Left forelimb (tissue), 1 donor: Measurements from ENCODE around the gene GSTM2.
"Not testable (repeated sequence)": the region's sequence is repeated elsewhere in the genome, so short reads cannot be mapped to it uniquely, and the experiment has no call there.

Source experiments
- DNase-seq: peaks from one replicate; pipeline ENCODE4 v3.0.0-alpha.2; 2018; ENCODE audit warnings: low spot score

Gene GSTM2

DNA sequence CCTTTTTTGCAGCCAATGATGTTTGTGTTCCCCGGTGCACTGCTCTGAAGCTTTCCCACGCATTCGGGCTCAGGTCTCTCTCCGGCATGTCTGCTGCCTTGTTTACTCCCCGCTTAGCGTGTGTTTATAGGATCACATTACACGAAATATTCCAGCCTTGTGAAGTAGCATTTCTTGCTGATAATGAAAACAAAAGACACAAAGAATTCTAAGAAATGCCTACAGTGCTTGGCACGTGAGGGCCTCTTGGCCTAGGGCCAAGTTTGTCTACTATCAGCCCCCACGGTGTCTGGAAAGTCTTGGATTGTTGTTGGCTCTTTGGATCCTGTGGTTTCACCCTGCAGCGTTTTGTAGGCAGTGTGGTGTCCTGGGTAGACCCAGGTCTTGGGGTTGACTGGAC lies 23.2 kb upstream of the GSTM2 start:
- no peak for DNase-seq

DNA sequence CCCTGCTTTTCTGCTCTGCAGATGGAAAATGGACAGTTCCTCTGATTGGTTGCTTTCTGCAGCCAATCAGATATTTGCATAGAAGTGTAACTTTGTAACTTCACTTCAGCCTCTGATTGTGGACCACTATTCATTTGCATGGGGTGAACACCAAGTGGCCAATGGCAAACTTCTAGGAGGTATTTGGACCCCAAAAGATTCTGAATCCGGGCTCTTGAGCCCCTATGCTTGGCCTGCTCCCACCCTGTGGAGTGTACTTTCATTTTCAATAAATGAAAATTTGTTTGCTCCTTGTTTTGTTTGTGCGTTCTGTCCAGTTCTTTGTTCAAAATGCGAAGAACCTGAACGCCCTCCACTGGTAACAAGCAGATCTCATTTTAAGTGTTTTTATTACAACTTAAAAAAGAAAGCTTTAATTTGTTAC lies 18.4 kb upstream of the GSTM2 start:
- no peak for DNase-seq

DNA sequence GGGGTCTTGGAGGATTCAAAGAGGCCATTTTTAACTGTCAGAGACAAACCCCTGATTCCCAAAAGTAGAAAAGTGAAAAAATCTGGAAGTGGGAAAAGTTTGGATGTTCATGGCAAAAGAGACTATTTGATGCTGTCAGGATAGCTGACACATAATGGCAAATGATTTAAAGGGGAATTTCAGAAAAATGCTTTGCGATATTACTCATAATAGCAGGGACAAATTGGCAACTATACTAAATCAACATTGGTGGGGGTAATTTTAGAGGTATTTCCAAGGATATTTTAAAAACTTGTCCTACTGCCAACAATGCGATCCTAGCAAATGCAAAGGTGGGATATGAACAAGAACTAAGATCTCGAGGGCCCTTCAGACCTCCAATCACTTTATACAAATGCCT lies 17.2 kb upstream of the GSTM2 start:
- no peak for DNase-seq

DNA sequence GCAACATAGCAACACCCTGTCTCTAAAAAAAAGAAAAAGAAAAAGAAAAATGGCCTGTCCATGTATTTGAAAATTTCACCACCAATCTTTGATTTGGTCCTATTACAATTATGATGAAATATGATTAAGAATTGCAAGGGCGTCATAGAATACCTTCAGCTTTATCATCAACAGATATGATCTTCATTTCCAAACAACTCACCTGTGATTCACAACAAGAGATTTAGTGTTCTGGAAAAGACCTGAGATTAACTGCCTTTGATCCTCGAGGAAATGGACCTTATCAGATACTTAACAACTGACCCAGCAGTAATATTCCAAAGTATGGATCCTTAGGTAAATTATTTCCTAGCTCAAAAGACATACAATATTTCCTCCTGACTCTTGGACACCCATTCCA lies 15.5 kb upstream of the GSTM2 start:
- DNase-seq: no peak

DNA sequence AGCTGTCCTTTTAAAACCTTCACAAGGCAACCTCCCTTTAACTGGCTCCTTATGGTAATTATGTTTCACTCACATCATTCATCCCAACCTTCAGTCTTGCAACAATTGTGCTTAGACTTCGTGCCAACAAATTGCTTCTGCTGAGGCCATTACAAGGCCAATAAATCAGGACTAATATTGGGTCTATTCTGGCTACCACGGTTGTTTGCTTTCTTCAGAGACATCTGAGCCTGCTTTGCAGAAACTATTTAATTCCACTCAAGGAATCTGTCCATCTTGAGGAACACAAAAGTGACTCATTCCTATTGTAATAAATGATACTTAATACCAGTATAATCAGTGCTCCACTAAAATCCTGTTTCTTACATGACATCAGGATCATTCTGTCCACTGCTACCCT lies 14.6 kb upstream of the GSTM2 start:
- no peak for DNase-seq

DNA sequence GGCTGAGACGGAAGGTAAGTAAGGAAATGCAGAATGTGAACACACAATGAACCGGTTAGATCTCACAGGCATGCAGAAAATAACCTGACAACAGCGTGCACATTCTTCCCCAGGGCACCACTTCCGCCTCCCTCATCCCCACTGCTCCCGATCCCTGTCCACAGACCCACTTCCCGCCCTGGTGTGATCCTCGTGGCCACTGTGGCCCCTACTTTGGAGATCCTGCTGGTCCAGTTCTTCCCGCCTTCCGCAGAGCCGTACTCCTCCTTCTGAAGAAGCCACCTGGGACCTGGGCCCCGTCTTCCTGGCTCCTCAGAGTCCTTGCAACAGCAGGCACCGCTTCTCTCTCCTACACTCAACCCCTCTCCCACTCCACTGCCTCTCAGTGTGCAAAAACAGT lies 13.3 kb upstream of the GSTM2 start:
- DNase-seq: no peak

DNA sequence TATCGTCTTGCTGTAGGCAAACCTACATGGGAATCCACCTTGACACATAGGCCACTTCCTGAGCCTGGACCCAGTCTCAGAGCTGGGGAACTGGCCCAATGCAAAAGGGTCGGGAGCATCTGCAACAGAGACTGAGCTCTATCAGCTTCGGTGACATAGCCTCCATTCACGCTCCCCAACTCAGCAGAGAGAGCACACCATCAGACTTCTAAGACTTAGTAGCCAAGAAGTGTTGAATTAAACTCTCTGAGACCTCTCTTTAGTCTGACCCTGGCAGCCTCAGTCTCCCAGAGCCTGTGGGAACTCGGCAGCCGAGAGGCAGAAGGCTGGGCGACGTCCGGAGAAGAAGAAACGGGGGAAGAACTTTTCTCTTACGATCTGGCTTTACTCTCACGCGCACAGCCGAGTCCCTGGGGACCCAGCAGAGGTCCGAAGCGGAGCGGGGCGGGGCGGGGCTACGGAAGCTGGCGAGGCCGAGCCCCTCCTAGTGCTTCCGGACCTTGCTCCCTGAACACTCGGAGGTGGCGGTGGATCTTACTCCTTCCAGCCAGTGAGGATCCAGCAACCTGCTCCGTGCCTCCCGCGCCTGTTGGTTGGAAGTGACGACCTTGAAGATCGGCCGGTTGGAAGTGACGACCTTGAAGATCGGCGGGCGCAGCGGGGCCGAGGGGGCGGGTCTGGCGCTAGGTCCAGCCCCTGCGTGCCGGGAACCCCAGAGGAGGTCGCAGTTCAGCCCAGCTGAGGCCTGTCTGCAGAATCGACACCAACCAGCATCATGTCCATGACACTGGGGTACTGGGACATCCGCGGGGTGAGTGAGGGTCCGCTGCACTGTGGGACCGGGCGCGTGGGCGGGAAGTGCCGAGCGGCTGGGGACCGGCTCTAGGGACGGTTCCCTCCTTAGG lies 12.0 kb upstream of the GSTM2 start, which contains the start of gene GSTM4:
Gene GSTM4 (plus strand): TSS at position 485 of the 905 bp plus-strand sequence. CDS start 291 bp downstream, at position 776.
- peak; percentile 86 for DNase-seq

DNA sequence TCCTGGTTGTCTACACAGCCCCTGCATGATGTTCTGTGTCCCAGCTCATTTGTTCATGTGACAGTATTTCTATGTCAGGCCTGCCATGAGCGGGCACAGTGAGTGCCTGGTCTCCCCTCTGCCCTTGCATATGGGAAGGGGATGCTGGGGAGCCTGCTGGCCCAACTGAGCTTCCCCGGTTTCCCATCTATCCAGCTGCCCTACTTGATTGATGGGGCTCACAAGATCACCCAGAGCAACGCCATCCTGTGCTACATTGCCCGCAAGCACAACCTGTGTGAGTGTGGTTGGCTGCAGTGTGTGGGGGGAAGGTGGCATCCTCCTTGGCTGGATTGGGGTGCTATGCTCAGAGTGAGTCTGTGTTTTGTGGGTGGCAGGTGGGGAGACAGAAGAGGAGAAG lies 10.5 kb upstream of the GSTM2 start:
- DNase-seq: no peak

DNA sequence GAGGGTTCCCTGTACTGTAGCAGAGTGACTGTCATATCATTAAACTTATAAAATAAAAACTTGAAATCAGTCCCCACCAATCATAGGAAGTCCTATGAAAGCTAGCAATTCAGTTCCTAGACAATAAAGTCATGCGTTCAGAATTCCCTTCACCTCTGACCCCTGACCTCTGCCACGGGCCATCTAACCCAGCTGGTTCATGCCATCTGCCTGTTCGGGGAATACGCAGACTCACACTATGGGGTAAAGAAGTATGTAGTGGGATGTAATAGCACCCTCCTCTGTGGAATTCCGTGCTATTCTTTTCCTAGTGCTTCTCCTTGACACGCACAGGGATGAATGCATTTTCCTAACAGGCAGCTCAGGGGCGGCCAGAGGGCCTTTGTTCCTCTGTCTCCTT lies 9.9 kb upstream of the GSTM2 start:
- no peak for DNase-seq

DNA sequence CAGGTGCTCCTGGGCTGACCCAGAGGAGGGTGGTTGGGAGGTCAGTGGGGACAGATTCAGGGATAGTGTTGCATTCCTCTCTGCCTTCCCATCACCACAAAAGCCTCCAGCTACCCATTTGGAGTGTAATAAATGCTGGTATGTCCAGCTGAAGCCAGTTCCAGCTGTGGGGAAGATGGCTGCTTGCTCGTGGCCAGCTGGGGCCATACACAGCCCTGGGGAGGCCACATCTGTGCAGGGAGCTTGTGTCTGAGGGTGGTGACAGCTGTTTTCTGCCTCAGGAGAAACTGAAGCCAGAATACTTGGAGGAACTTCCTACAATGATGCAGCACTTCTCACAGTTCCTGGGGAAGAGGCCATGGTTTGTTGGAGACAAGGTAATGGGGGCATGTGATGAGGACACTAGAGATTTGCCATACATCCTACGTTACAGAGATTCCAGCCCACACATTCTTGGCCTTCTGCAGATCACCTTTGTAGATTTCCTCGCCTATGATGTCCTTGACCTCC lies 9.3 kb upstream of the GSTM2 start:
- DNase-seq: no peak

DNA sequence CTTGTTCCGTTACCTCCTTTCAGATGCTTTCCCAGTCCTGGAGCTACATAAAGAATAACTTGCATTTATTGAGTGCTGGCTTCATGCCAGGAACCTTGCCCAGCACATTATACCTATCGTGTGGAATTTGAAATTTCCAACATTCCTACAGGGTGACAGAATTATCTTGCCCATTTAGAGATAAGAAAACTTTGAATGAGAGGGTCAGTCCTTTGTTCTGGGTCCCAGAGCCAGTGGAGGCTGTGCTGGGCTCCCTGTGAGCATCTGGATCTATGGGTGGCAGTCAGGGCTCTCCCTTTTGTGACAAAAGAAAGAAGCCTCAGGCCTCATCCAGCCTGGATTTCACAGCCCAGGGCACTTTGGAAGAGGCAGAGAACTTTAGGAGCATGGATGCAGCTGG lies 8.7 kb upstream of the GSTM2 start:
- DNase-seq: peak; percentile 17

DNA sequence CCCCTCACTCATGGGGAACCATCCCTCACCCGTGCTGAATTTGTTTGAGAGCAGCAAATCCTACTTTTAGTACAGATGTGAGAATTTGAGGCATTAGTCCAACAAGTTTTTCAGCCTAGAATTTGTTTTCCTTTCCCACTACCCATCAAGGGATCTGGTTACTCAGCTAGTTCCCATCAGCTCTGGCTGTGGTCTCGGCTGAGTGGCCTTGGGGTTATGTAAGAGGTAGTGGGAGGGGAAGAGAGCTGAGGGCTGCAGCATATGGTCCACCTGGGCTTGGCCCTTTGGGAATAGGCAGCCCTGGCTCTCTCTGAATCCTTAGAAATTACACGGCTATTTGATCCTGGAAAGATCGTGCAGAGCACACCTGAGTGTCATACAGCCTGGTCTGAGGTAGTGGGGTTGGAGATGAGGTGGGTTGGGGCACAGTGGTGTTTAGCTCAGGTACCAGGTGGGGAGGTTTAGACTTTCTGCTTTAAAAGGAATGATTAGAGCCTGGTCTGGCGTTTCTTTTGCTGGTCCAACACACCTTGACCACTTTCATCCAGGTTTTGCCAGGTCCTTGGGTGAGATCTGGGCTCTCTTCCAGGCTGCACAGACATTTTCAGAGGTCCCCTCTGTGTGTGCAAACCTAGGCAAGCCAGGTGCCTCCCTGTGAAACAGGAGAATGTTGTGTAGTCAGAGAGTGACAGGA lies 7.7 kb upstream of the GSTM2 start:
- no peak for DNase-seq

DNA sequence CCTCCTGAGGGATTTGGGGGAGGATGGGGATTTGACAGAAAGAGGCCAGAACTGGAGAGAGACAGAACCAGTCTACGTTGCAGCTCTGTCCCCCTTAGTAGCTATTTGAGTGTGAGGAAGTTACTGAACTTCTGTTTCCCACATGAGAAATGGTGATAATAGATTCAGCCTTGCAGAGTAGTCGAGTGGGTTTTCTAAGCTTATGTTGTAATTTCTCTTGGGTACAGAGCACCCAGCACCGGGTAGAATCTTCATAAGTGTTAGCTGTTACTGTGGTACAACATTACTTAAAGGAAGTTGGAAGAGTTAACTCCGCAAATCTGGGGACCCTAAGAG lies 7.2 kb upstream of the GSTM2 start:
- not testable (repeated sequence) for DNase-seq

DNA sequence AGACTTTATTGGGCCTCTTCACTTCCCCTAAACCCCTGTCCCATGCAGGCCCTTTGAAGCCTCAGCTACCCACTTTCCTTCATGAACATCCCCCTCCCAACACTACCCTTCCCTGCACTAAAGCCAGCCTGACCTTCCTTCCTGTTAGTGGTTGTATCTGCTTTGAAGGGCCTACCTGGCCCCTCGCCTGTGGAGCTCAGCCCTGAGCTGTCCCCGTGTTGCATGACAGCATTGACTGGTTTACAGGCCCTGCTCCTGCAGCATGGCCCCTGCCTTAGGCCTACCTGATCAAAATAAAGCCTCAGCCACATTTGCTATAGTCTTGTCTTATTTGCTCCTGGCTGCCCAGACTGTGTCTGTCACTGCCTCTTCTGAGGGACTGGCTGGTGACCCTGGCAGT lies 6.5 kb upstream of the GSTM2 start:
- no peak for DNase-seq

DNA sequence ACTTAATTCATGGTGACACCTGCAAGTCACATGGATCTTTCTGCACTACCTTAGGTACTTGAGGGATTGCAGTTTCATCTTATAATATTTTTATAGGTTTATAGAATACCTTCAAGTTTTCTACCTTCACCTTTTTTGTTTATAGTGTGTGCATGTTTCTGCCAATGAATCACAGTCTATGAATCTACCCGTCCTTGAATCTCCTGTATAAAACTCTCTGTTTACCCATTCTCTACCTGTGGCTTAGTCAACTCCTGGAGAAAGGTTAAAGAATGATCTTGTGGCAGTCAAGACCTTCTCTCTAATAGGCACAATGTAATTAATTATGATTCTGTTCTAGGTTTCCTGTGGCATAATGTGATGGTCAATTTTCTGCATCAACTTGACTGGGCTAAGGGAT lies 3.2 kb upstream of the GSTM2 start:
- no peak for DNase-seq

DNA sequence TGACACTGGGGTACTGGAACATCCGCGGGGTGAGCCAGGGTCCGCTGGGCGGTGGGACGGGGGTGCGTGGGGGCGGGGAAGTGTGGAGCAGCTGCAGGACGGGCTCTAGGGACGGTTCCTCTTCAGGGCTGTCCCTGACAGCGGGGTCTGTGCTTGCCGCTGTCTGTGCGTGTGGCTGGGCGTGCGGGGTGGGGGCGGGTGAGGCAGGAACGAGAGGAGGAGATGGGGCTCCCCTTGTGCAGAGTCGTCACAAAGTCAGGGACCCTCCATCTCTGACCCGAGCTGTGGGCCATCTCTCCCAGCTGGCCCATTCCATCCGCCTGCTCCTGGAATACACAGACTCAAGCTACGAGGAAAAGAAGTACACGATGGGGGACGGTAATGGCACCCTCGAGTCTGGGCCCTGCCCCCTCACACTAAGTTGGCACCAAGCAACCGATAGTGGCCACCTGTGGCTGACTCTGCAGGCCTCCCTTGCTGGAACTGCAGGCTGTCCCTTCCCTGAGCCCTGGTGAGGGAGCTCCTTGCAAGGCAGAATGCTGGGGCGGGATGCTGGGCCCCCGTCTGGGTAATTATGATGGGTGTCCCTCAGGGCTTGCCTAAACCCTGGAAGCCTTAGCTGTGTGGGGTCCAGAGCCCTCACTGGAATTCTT lies 392 bp downstream of the GSTM2 start:
- no peak for DNase-seq

DNA sequence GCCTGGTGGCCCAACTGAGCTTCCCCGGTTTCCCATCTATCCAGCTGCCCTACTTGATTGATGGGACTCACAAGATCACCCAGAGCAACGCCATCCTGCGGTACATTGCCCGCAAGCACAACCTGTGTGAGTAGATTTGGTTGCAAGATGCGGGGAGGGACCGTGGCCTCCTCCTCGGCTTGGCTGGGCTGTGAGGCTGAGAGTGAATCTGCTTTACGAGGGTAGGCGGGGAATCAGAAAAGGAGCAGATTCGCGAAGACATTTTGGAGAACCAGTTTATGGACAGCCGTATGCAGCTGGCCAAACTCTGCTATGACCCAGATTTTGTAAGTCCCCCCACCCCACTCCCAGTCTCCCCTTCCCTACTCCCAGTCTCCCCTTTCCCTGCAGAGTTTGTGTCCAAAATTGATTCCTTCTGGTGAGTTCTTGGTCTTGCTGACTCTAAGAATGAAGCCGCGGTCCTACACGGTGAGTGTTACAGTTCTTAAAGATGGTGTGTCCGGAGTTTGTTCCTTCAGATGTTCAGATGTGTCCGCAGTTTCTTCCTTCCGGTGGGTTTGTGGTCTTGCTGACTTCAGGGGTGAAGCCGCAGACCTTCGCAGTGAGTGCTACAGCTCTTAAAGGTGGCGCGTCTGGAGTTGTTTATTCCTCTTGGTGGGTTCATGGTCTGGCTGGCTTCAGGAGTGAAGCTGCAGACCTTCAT lies 1.5 kb downstream of the GSTM2 start:
- DNase-seq: no peak

DNA sequence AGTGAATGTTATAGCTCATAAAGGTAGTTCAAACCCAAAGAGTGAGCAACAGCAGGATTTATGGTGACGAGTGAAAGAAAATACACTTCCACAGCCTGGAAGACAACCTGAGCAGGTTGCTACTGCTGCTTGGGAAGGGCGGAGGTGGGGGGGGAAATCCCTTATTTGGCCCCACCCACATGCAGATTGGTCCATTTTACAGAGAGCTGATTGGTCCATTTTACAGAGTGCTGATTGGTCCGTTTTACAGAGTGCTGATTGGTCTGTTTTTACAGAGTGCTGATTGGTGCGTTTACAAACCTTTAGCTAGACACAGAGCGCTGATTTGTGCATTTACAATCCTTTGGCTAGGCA lies 2.1 kb downstream of the GSTM2 start:
- DNase-seq: not testable (repeated sequence)

DNA sequence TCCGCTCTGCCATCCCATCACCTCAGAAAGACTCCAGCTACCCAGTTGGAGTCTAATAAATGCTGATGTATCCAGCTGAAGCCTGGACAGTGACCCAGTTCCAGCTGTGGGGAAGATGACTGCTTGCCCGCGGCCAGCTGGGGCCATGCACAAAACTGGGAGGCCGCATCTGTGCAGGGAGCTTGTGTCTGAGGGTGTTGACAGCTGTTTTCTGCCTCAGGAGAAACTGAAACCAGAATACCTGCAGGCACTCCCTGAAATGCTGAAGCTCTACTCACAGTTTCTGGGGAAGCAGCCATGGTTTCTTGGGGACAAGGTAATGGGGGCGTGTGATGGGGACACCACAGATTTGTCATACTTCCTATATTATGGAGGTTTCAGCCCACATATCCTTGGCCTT lies 3.2 kb downstream of the GSTM2 start:
- DNase-seq: no peak

DNA sequence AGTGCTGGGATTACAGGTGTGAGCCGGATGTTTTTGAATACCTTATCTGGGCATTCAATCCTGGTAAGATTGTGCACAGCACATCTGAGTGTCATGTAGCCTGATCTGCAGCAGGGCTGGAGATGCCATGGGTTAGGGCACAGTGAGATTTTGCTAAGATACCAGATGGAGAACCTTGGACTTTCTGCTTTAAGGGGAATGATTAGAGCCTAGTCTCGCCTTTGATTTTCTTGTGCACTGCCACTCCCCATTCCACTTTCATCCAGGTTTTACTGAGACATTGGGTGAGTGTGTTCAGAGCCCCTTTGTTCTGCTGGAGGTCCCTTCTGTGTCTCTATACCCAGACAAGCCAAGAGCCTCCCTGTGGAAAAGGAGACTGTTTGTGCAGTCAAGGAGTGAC lies 6.0 kb downstream of the GSTM2 start:
- not testable (repeated sequence) for DNase-seq

DNA sequence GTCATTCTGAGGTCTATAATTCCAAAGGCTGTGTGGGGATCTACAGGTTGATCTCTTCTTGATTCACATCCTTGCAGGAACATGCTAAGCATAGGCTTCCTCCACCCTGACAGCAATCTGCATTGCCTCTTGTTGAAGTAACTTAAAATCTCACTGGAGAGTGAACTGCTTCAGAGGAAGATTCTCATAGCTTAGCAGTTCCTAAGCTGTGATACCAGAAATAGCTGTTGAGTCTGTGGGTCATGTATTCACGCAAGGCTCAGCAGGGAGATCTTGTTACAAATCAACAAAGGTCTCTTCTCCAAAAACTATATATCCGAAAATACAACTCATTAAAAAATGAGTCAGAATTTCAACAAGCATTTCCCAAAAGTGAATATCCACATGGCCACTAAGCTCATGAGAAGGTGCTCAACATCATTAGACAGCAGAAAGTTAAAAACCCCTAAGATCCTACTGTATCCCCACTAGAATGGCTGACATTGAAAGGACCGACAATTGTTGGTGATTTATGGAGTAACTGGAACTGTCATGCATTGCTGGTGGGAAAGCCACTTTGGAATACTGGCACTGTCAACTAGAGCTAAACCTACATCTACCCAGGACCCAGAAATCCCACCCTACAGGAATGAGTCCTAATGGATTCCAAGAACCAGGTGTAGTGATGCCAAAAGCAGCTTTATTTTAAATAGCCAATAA lies 9.0 kb downstream of the GSTM2 start:
- DNase-seq: peak; percentile 23

DNA sequence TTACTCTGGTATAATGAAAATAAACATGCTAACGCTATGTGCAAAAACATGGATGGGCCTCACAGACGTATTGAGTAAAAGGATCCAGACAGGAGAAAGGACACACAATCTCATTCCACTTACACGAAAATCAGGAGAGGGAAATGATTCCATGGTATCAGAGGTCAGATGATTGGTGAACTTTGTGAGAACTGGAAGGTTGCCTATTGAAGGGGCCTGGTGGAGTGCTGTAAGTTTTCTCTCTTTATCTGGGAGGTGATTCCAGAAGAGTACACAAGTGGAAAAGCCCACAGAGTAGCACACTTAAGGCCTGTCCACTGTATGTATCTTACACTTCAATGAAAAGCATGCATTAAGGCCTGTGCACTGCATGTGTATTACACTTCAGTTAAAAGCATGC lies 9.6 kb downstream of the GSTM2 start:
- DNase-seq: no peak
